MM.1S (cell line): Measurements from ENCODE around the gene TYSND1.
A peak's percentile ranks its signal among the peaks of the same experiment; 100 is the strongest.

Source experiments
- DNase-seq: peaks from one replicate; pipeline ENCODE4 v3.0.0-alpha.2; 2015
- H2AFZ ChIP-seq: fragments of 300-600 bp; sonication (generic); 2 replicates; pipeline ENCODE4 v1.6.0; 2016; ENCODE audit warnings: antibody characterized with exemption, low read length
- H3F3A ChIP-seq: fragments of 300-600 bp; sonication (generic); 2 replicates; pipeline ENCODE4 v1.6.1; 2016; ENCODE audit warnings: mild to moderate bottlenecking, antibody characterized with exemption, low read length, moderate library complexity, mixed read lengths; ENCODE audit not compliant: insufficient read depth
- H3K27ac ChIP-seq: fragments of 300-600 bp; sonication (generic); 2 replicates; pipeline ENCODE4 v1.5.1; 2016; ENCODE audit warnings: mild to moderate bottlenecking, low read length
- H3K27me3 ChIP-seq: fragments of 300-600 bp; sonication (generic); replicated peaks from 2 replicates; pipeline ENCODE4 v1.6.0; 2016; ENCODE audit warnings: low read length; ENCODE audit not compliant: insufficient read depth
- H3K36me3 ChIP-seq: fragments of 300-600 bp; sonication (generic); replicated peaks from 2 replicates; pipeline ENCODE4 v1.6.1; 2016; ENCODE audit warnings: mild to moderate bottlenecking, low read length, mixed read lengths; ENCODE audit not compliant: insufficient read depth
- H3K4me1 ChIP-seq: fragments of 300-600 bp; sonication (generic); 2 replicates; pipeline ENCODE4 v1.6.1; 2016; ENCODE audit warnings: low read length, mixed read lengths
- H3K4me2 ChIP-seq: fragments of 300-600 bp; sonication (generic); 2 replicates; pipeline ENCODE4 v1.6.0; 2016; ENCODE audit warnings: low read depth, low read length
- H3K4me3 ChIP-seq: fragments of 300-600 bp; sonication (generic); 2 replicates; pipeline ENCODE4 v1.5.1; 2016; ENCODE audit warnings: low read length, mixed read lengths
- H3K79me2 ChIP-seq: fragments of 300-600 bp; sonication (generic); 2 replicates; pipeline ENCODE4 v1.6.1; 2016; ENCODE audit warnings: mixed run types, low read length, mixed read lengths
- H3K9ac ChIP-seq: fragments of 300-600 bp; sonication (generic); 2 replicates; pipeline ENCODE4 v1.6.1; 2016; ENCODE audit warnings: low read length, mixed read lengths
- H3K9me2 ChIP-seq: fragments of 300-600 bp; sonication (generic); replicated peaks from 2 replicates; pipeline ENCODE4 v1.6.1; 2016; ENCODE audit warnings: mild to moderate bottlenecking, low read length, mixed read lengths; ENCODE audit not compliant: insufficient read depth
- H3K9me3 ChIP-seq: fragments of 300-600 bp; sonication (generic); replicated peaks from 2 replicates; pipeline ENCODE4 v1.6.1; 2016; ENCODE audit warnings: mild to moderate bottlenecking, low read length, mixed read lengths; ENCODE audit not compliant: insufficient read depth
- H4K20me1 ChIP-seq: fragments of 300-600 bp; sonication (generic); 2 replicates; pipeline ENCODE4 v1.6.1; 2016; ENCODE audit warnings: mild to moderate bottlenecking, low read length, moderate library complexity, mixed read lengths; ENCODE audit not compliant: insufficient read depth
- CTCF ChIP-seq: fragments of 300-600 bp; sonication (generic); IDR thresholded peaks from 2 replicates; pipeline ENCODE4 v1.5.1; 2016; ENCODE audit warnings: antibody characterized with exemption, low read length, mixed read lengths
- EZH2 ChIP-seq: fragments of 300-600 bp; sonication (generic); optimal IDR thresholded peaks from 2 replicates; pipeline ENCODE3; 2017; ENCODE audit warnings: low read depth, mild to moderate bottlenecking, antibody characterized with exemption, low read length, mixed read lengths
- EZH2phosphoT487 ChIP-seq: fragments of 300-600 bp; sonication (generic); IDR thresholded peaks from 2 replicates; pipeline ENCODE4 v1.6.1; 2018; ENCODE audit warnings: antibody characterized with exemption, low read length

TYSND1 gene

GRCh38 chr10:70155255-70155838, 8.8 kb upstream of the TYSND1 start:
- H2AFZ ChIP-seq: no peak overlapping the region
- no peak overlapping the region for H3K4me2 ChIP-seq
- H4K20me1 ChIP-seq: no peaks in the 10 kb centered on the region
- no peaks in the 10 kb centered on the region for H3K9me2 ChIP-seq
- no peaks in the 10 kb centered on the region for H3K9me3 ChIP-seq
- TF ChIP-seq EZH2phosphoT487 (no peak), CTCF (no peak), EZH2 (no peak)
- no peaks in the 10 kb centered on the region for H3K4me1 ChIP-seq
- no peak for DNase-seq
- peaks cover 21% of the 10 kb centered on the region for H3K36me3 ChIP-seq
- no peak overlapping the region for H3K4me3 ChIP-seq
- H3K9ac ChIP-seq: no peak overlapping the region
- no peaks in the 10 kb centered on the region for H3K27me3 ChIP-seq
- H3F3A ChIP-seq: no peaks in the 10 kb centered on the region
- H3K27ac ChIP-seq: no peak overlapping the region
- H3K79me2 ChIP-seq: peaks cover 25% of the 10 kb centered on the region

- no peaks in the 10 kb centered on the region for H3K27me3 ChIP-seq
- no peak overlapping the region for H3K9ac ChIP-seq
- peaks cover 14% of the 10 kb centered on the region for H3K79me2 ChIP-seq
- DNase-seq: no peak
- no peak for TF ChIP-seq EZH2phosphoT487
- TF ChIP-seq CTCF: no peak
- TF ChIP-seq EZH2: no peak
- H3F3A ChIP-seq: peaks cover 17% of the 10 kb centered on the region
- H2AFZ ChIP-seq: no peak overlapping the region
- H3K27ac ChIP-seq: no peak overlapping the region
- no peaks in the 10 kb centered on the region for H3K9me2 ChIP-seq
- peaks cover 6% of the 10 kb centered on the region; the same call in 1 of the 2 replicates for H3K4me1 ChIP-seq
- no peak overlapping the region for H3K4me3 ChIP-seq
- no peak overlapping the region for H3K4me2 ChIP-seq
- H3K36me3 ChIP-seq: peaks cover 8% of the 10 kb centered on the region; the same call in 1 of the 2 replicates
- H3K9me3 ChIP-seq: no peaks in the 10 kb centered on the region
- no peaks in the 10 kb centered on the region for H4K20me1 ChIP-seq
Observed at GRCh38 chr10:70148516-70148915, 2.0 kb upstream of the TYSND1 start.

DNA sequence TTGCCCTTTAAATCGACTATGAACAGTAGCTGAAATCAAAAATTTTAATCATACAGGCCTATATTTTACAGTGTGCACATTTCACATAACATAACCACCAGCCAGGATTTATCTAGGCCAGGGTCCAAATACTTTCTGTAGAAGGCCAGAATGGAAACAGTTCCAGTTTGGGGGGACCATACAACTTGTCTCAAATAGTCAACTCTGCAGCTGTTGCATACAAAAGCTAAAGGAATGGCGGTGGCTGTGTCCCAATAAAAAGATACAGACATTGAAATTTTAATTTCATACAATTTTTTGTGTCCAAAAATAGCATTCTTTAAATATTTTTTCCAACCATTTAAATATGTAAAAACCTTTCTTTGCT, 742 bp upstream of the TYSND1 start:
- Histone ChIP-seq H3K27me3 (no peaks in the 10 kb centered on the region), H3F3A (peaks cover 17% of the 10 kb centered on the region), H3K79me2 (peaks cover 14% of the 10 kb centered on the region), H3K36me3 (no peaks in the 10 kb centered on the region; the same call in 1 of the 2 replicates), H2AFZ (peak overlapping the region; percentile 78; the same call in 1 of the 2 replicates), H4K20me1 (no peaks in the 10 kb centered on the region), H3K27ac (peak overlapping the region; percentile 81; the same call in 1 of the 2 replicates), H3K4me1 (peaks cover 6% of the 10 kb centered on the region; the same call in 1 of the 2 replicates), H3K9me3 (no peaks in the 10 kb centered on the region), H3K4me2 (peak overlapping the region; percentile 90), H3K4me3 (peak overlapping the region; percentile 97), H3K9ac (peak overlapping the region; percentile 94; the same call in 1 of the 2 replicates), H3K9me2 (no peaks in the 10 kb centered on the region)
- no peak for DNase-seq
- TF ChIP-seq CTCF (no peak), EZH2 (no peak), EZH2phosphoT487 (no peak)
